Spinal cord (tissue), 10 donors: ENCODE measurements around the gene NXPH3. TPM values are rescaled to one million over a fixed set of nuclear protein-coding genes. Genes with fewer than 3 reads are reported as not detected.

ENCODE experiments used
- DNase-seq, 6 donors: peaks; one replicate each; pipeline versions ENCODE4 v3.0.0 to v3.0.0-alpha.2; 2013 to 2015; ENCODE audit warnings: low spot score in 6 of 6, low read depth in 4 of 6
- H3K27ac ChIP-seq: one replicate; pipeline ENCODE4 v1.5.1; 2013; ENCODE audit warnings: low read depth, low read length, control low read depth
- H3K27me3 ChIP-seq: one replicate; pipeline ENCODE4 v1.6.1; 2013; ENCODE audit warnings: low read length; ENCODE audit not compliant: control insufficient read depth, insufficient read depth
- H3K36me3 ChIP-seq: one replicate; pipeline ENCODE4 v1.6.1; 2013; ENCODE audit warnings: low read length; ENCODE audit not compliant: control insufficient read depth, insufficient read depth
- H3K4me1 ChIP-seq: one replicate; pipeline ENCODE4 v1.6.1; 2013; ENCODE audit warnings: low read length; ENCODE audit not compliant: control insufficient read depth, insufficient read depth
- H3K4me3 ChIP-seq: one replicate; pipeline ENCODE4 v1.5.1; 2013; ENCODE audit warnings: low read depth, low read length, control low read depth
- H3K9me3 ChIP-seq: one replicate; pipeline ENCODE4 v1.6.1; 2013; ENCODE audit warnings: low read length; ENCODE audit not compliant: control insufficient read depth, insufficient read depth
- WGBS: methylation state at CpG from one replicate; pipeline ENCODE4 v1.1.5; 2013; ENCODE audit warnings: missing lambda C conversion rate; ENCODE audit not compliant: insufficient coverage; 5-methylcytosine and 5-hydroxymethylcytosine counted together
- polyA plus RNA-seq, 2 donors: library from polyadenylated mRNA; unstranded; fragments of 120-200 nt; gene quantifications; one replicate each; pipeline ENCODE4 v1.2.1, GENCODE V29; 2013; ENCODE audit not compliant: insufficient read length in 2 of 2
- total RNA-seq, 2 donors: library from RNA; depleted of rRNA in 1 of 2; stranded (reverse); fragments of 120-200 nt in 1 of 2; fragments of >200 nt in 1 of 2; gene quantifications; one replicate each; pipeline versions ENCODE4 v1.2.3 to v1.2.4, GENCODE V29; 2013 to 2014
- donor health status: healthy.

The NXPH3 gene
- total and polyA plus RNA-seq, 4 donors: 2.6 to 7.5 (median 4.9) TPM

- no peaks in the 10 kb centered on the region for H3K4me1 ChIP-seq
- H3K27ac ChIP-seq: no peak overlapping the region
- WGBS: no CpG with 5 or more reads among the region's 1 CpG
- H3K9me3 ChIP-seq: no peaks in the 10 kb centered on the region
- DNase-seq: peak in 5 of 6 donors; percentile 23 to 89 (median 50)
- no peaks in the 10 kb centered on the region for H3K27me3 ChIP-seq
- H3K4me3 ChIP-seq: no peak overlapping the region
- peaks cover 10% of the 10 kb centered on the region for H3K36me3 ChIP-seq
Measured at GRCh38 chr17:49613182-49613800, 37.6 kb downstream of the NXPH3 start.

GRCh38 chr17:49616086-49616485, 40.4 kb downstream of the NXPH3 start:
- H3K4me3 ChIP-seq: no peak overlapping the region
- H3K9me3 ChIP-seq: no peaks in the 10 kb centered on the region
- H3K36me3 ChIP-seq: peaks cover 11% of the 10 kb centered on the region
- H3K27me3 ChIP-seq: no peaks in the 10 kb centered on the region
- no peak for DNase-seq
- no peak overlapping the region for H3K27ac ChIP-seq
- WGBS: 86% methylated on average over 1 of the region's 3 CpGs
- H3K4me1 ChIP-seq: no peaks in the 10 kb centered on the region

- H3K27ac ChIP-seq: no peak overlapping the region
Measured at GRCh38 chr17:49616601-49617131, 41.0 kb downstream of the NXPH3 start.

GRCh38 chr17:49618028-49618611, 42.4 kb downstream of the NXPH3 start:
- Histone ChIP-seq H3K36me3 (peaks cover 11% of the 10 kb centered on the region), H3K4me3 (no peak overlapping the region), H3K4me1 (no peaks in the 10 kb centered on the region), H3K9me3 (no peaks in the 10 kb centered on the region), H3K27me3 (no peaks in the 10 kb centered on the region), H3K27ac (no peak overlapping the region)
- WGBS: no CpG with 5 or more reads among the region's 3 CpGs
- DNase-seq: peak in 1 of 6 donors; percentile 67

More at GRCh38 chr17:49616601-49617131, 41.0 kb downstream of the NXPH3 start:
- Histone ChIP-seq H3K27me3 (no peaks in the 10 kb centered on the region), H3K36me3 (peaks cover 11% of the 10 kb centered on the region), H3K4me1 (no peaks in the 10 kb centered on the region), H3K9me3 (no peaks in the 10 kb centered on the region), H3K4me3 (no peak overlapping the region)
- peak in 1 of 6 donors; percentile 80 for DNase-seq
- 52% methylated on average over 4 of the region's 10 CpGs for WGBS

DNA sequence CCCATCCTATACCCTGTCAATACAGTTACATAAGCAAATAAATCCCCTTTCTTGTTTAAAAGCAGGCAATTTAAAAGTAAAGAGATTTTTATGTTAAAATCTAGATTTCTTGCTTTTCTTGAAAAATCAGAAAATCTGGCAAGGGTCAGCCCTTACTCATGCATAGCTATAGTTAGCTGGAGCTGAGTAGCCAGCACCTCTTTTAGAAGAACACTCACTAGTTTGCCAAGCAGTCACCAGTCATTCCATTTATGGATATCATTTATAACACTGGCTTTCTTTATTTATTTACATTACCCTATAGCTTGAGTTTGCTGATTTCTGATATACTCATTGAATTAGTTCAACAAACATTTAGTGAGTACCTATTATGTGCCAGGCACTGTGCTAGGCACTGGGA, 45.7 kb downstream of the NXPH3 start:
- no peaks in the 10 kb centered on the region for H3K27me3 ChIP-seq
- no peaks in the 10 kb centered on the region for H3K4me1 ChIP-seq
- no peak overlapping the region for H3K4me3 ChIP-seq
- no peak overlapping the region for H3K27ac ChIP-seq
- peaks cover 14% of the 10 kb centered on the region for H3K36me3 ChIP-seq
- H3K9me3 ChIP-seq: no peaks in the 10 kb centered on the region
- no peak for DNase-seq

DNA sequence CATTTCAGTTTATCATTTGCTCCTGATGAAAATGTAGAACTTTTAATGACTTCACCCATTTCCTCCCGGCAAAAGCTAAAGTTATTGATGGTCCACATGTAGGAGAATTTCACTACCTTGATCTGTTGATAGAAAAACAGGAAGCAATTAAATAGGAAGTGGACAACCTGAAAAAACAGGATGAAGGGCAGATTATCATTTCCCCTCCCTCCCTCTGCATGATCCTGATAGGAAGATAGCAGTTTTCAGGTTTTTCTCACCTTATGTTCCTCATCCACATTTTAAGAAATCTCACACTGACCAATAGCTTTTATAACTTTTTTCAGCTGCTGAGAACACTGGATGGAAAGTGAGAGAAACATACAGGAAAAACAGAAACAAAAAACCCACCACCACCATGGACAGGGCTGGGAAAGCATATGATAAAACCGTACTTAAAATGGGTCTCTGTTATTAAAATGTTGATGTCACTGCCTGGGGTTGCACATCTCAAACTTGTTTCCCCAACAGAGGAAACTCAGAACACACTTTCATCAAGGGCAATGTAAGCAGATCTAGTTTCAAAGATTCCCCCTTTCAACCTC, 46.4 kb downstream of the NXPH3 start:
- no CpG with 5 or more reads among the region's 2 CpGs for WGBS
- H3K36me3 ChIP-seq: peaks cover 14% of the 10 kb centered on the region

DNA sequence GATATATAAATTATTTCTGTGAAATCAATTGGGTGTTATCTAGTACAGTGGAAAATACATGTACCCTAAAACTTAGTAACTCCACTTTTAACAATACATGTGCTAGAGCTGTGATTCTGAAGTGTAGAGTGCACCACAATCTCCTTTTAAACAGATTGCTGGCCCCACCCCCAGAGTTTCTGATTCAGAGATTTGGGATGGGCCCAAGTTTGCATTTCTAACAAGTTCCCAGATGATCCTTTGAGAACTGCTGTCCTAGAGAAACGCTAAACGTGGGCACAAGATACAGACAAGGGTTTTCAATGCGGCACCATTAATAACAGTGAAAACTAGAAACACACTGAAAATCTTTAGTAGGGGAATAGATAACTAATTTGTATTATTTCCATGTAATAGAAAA, 49.2 kb downstream of the NXPH3 start:
- Histone ChIP-seq H3K4me3 (no peak overlapping the region), H3K27ac (no peak overlapping the region), H3K36me3 (peaks cover 6% of the 10 kb centered on the region), H3K9me3 (no peaks in the 10 kb centered on the region), H3K4me1 (no peaks in the 10 kb centered on the region), H3K27me3 (no peaks in the 10 kb centered on the region)
- WGBS: no CpG with 5 or more reads among the region's 3 CpGs
- DNase-seq: no peak

More for the DNA sequence above, 46.4 kb downstream of the NXPH3 start:
- Histone ChIP-seq H3K4me3 (no peak overlapping the region), H3K9me3 (no peaks in the 10 kb centered on the region), H3K27ac (no peak overlapping the region), H3K4me1 (no peaks in the 10 kb centered on the region), H3K27me3 (no peaks in the 10 kb centered on the region)
- DNase-seq: no peak

GRCh38 chr17:49629447-49629846, 53.8 kb downstream of the NXPH3 start:
- no peak for DNase-seq
- H3K4me1 ChIP-seq: no peaks in the 10 kb centered on the region
- H3K27ac ChIP-seq: no peak overlapping the region
- H3K27me3 ChIP-seq: no peaks in the 10 kb centered on the region
- no peak overlapping the region for H3K4me3 ChIP-seq
- H3K36me3 ChIP-seq: peaks cover 2% of the 10 kb centered on the region
- no peaks in the 10 kb centered on the region for H3K9me3 ChIP-seq

DNA sequence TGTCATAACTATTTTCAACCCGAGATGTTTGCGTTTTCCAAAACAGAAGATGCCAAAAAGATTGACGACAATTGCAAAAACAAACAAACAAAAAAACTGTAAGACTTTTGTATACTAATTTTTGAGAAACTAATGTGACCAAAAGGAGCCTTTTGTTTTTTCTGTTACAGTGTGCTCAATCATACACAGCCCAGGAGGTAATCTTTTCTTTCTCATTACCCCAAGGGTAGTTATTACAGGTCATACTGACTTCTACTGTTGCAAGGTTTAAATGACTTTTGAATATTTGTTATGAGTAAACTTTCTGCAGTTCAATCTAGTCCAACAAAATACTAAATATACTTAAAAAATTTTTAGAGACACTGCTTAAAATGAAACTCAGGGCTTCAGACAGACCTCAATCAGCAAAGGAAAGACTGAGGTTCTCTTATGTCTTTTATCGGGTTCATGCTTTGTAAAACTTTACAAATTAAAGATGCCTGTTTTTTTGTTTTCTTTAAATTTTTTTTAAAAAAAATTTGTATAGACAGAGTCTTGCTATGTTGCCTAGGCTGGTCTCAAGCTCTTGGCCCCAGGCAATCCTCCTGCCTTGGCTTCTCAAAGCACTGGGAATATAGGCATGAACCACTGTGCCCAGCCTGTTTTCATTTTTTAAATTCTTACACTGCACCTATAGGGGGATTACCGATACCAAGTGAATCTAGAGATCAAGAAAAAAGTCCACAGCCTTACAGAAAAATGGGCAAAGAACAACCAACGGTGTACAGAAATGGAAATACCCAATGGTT, 54.6 kb downstream of the NXPH3 start:
- no peak for DNase-seq
- Histone ChIP-seq H3K27me3 (no peaks in the 10 kb centered on the region), H3K27ac (no peak overlapping the region), H3K9me3 (no peaks in the 10 kb centered on the region), H3K4me1 (no peaks in the 10 kb centered on the region), H3K4me3 (no peak overlapping the region), H3K36me3 (peaks cover 2% of the 10 kb centered on the region)
- WGBS: no CpG with 5 or more reads among the region's 6 CpGs
